ENCODE data around the gene PLA2G15. TPM values are rescaled to one million over a fixed set of nuclear protein-coding genes. Genes with fewer than 3 reads are reported as not detected.
A peak's percentile ranks its signal among the peaks of the same experiment; 100 is the strongest.

The PLA2G15 gene
- total and polyA plus RNA-seq, 9 donors = 7.3 to 18.4 (median 9.7) TPM

GRCh38 chr16:68233085-68233834 lies 11.9 kb upstream of the PLA2G15 start:
- H3K27me3 ChIP-seq = no peaks in the 10 kb centered on the region
- peak in 1 of 5 donors; percentile 7 for DNase-seq
- no peaks in the 10 kb centered on the region for H3K36me3 ChIP-seq
- no peak overlapping the region for H3K4me3 ChIP-seq
- H3K27ac ChIP-seq = no peak overlapping the region
- 78 to 82% (median 79%) methylated on average over 5 of the region's 5 CpGs for WGBS, 3 donors
- H3K9me3 ChIP-seq = no peaks in the 10 kb centered on the region
- intact Hi-C loops (cut with DNase I) = loop anchor here in 2 of 4 donors (5.0 to 10.0 kb wide), 3 partner anchors 138 to 241 kb away; partner anchors contain the start of gene NFATC3 (in 1 of the 2)
- TF ChIP-seq EP300 (IDR thresholded peaks at IDR 0.05) (no peak), POLR2A (IDR thresholded peaks at IDR 0.05) (no peak)
- TF ChIP-seq, protein P1, sequence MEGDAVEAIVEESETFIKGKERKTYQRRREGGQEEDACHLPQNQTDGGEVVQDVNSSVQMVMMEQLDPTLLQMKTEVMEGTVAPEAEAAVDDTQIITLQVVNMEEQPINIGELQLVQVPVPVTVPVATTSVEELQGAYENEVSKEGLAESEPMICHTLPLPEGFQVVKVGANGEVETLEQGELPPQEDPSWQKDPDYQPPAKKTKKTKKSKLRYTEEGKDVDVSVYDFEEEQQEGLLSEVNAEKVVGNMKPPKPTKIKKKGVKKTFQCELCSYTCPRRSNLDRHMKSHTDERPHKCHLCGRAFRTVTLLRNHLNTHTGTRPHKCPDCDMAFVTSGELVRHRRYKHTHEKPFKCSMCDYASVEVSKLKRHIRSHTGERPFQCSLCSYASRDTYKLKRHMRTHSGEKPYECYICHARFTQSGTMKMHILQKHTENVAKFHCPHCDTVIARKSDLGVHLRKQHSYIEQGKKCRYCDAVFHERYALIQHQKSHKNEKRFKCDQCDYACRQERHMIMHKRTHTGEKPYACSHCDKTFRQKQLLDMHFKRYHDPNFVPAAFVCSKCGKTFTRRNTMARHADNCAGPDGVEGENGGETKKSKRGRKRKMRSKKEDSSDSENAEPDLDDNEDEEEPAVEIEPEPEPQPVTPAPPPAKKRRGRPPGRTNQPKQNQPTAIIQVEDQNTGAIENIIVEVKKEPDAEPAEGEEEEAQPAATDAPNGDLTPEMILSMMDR (IDR thresholded peaks at IDR 0.05) = no peak
- peaks cover 12% of the 10 kb centered on the region for H3K4me1 ChIP-seq (ENCODE audit: insufficient read depth)

- no peaks in the 10 kb centered on the region for H3K27me3 ChIP-seq
- 79 to 83% (median 80%) methylated on average over 8 of the region's 8 CpGs for WGBS, 3 donors
- H3K4me1 ChIP-seq (ENCODE audit: insufficient read depth) = peaks cover 12% of the 10 kb centered on the region
- DNase-seq = peak in 1 of 5 donors; percentile 39
- H3K36me3 ChIP-seq = no peaks in the 10 kb centered on the region
- H3K9me3 ChIP-seq = no peaks in the 10 kb centered on the region
- intact Hi-C loops (cut with DNase I) = loop anchor here in 2 of 4 donors (5.0 to 10.0 kb wide), 3 partner anchors 139 to 242 kb away; partner anchors contain the start of gene NFATC3 (in 1 of the 2)
- no peak overlapping the region for H3K4me3 ChIP-seq
- H3K27ac ChIP-seq = no peak overlapping the region
- TF ChIP-seq, protein P1 (IDR thresholded peaks at IDR 0.05) = no peak
- no peak for TF ChIP-seq EP300 (IDR thresholded peaks at IDR 0.05)
- TF ChIP-seq POLR2A (IDR thresholded peaks at IDR 0.05) = no peak
Observed at GRCh38 chr16:68233835-68234187, 11.4 kb upstream of the PLA2G15 start.

- H3K9me3 ChIP-seq = no peaks in the 10 kb centered on the region
- intact Hi-C loops (cut with DNase I) = loop anchor here in 2 of 4 donors (5.0 to 10.0 kb wide), 3 partner anchors 140 to 242 kb away; partner anchors contain the start of gene NFATC3 (in 1 of the 2)
- DNase-seq = peak in 4 of 5 donors; percentile 45 to 54 (median 47)
- H3K4me3 ChIP-seq = no peak overlapping the region
- no peak overlapping the region for H3K27ac ChIP-seq
- TF ChIP-seq, protein P1 (IDR thresholded peaks at IDR 0.05) = no peak
- no peak for TF ChIP-seq POLR2A (IDR thresholded peaks at IDR 0.05)
- no peak for TF ChIP-seq EP300 (IDR thresholded peaks at IDR 0.05)
- no peaks in the 10 kb centered on the region for H3K27me3 ChIP-seq
- H3K36me3 ChIP-seq = no peaks in the 10 kb centered on the region
- peaks cover 12% of the 10 kb centered on the region for H3K4me1 ChIP-seq (ENCODE audit: insufficient read depth)
- WGBS, 3 donors = 58 to 67% (median 66%) methylated on average over 13 of the region's 13 CpGs
Observed at GRCh38 chr16:68234188-68235107, 10.7 kb upstream of the PLA2G15 start.
